Lung microvascular endothelial cell (primary cell): ENCODE data around the gene MMD2. TPM values are rescaled to one million over a fixed set of nuclear protein-coding genes. Genes with fewer than 3 reads are reported as not detected.

Experiments
- DNase-seq, 2 donors: peaks; one replicate each; pipeline versions ENCODE4 v3.0.0 to v3.0.0-alpha.2; 2010; ENCODE audit warnings: low read depth in 2 of 2
- total RNA-seq: library from RNA; depleted of rRNA; stranded (reverse); fragments of >200 nt; gene quantifications from 2 replicates; pipeline ENCODE4 v1.2.1, GENCODE V29; 2014

Gene MMD2
- total RNA-seq, 1 donor from 2014 or later = not detected

DNA sequence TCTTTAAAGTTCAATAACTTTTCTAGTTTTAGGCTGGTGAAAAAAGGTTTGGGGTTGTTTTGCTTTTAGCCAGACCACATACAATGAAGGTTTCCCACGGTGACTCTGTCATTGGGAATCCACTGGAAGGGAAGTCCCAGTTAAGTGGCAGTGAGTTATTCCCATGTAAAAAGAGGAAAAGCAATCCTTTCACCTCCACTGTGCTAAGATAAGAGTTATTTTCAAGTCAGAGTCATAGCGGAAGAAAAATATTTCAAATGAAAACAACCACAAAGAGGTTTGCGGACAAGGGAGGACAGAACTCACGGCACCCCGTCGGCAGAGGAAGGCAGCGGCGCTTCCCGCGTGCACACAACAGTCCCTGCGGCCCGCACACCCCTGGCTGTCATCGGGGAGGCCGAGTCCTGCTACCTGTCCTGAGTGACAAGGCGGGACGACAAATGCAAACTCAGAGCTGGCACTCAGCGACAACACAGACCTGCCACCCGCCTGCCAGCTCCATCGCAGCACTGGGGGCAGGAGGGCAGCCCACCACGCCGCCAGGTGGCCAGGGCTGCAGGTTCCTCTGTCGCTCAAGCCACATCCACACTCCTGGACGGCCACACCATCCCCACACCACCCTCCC, 87.8 kb downstream of the MMD2 start:
- DNase-seq = peak in 1 of 2 donors; percentile 84

DNA sequence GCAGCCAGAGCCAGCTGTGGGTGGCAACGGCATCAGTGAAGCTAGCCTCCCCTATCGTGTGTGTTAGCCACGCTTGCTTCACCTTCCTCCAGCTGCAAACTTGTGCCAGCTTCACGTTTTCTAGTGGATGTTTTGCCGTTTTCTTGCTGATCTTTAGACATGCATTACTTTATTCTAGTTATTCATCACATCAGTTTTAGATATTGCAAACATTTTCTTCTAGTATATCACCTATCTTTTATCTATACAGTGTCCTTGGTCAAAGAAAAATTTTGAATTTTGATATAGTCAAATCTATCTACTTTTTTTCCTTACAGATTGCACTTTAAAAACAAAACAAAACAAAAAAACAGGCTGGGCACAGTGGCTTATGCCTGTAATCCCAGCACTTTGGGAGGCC, 90.5 kb downstream of the MMD2 start:
- DNase-seq = no peak

DNA sequence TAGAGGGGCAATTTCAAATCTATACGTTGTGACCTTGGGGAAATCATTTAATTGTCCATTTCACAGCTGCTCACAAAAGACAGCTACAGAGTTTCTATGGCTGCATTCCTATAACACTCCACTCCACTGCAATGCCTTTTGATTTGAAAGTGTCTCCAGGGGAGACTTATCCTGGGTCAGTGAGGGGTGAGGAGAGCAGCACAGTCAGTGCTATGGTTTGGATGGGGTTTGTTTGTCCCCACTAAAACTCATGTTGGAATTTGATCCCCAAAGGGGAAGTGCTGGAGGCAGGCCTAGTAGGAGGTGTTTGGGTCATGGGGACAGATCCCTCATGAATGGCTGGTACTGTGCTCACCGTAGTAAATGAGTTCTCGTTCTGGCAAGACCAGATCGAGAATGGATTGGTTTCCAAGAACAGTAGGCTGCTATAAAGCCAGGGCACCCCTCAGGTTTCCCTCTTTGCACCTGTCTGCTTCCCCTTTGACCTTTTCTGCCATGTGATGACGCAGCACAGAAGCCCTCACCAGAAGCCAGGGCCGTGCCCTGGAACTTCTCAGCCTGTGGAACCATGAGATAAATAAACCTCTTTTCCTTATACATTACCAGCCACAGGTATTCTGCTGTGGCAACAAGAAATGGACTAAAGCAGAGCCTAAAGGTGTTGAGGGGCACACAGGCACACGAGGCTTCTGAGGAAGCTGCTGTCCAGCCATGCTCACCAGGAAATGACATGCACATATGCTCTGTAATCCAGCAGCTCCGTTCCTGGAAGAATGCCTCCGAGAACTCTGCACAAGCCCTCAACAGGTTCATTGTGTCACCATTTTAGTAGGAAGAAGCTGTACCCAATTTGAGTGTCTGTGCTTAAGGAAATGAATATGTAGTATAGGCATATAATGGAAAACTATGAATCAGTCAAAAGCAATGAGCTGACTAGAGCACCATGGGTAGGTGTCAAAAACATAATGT, 92.2 kb downstream of the MMD2 start:
- no peak for DNase-seq

DNA sequence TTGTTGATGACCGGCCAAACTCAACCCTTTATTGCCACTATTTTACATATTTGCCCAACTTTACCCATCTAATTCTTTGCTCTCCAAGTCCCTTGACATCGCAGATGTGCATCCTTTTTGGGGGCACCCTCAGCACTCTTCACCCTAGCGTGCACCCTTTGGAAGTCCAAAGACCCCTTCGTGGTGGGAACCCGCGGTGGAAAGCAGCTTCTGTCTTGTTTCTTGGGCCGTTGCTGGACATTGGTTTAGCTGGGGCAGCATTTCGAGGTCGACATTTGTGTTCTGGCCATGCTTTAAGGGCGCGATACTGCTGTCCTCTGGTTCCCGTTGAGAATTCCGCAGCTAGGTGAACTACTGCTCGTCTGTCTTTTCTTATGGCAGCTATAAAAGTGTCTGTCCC, 96.8 kb downstream of the MMD2 start:
- DNase-seq = no peak

DNA sequence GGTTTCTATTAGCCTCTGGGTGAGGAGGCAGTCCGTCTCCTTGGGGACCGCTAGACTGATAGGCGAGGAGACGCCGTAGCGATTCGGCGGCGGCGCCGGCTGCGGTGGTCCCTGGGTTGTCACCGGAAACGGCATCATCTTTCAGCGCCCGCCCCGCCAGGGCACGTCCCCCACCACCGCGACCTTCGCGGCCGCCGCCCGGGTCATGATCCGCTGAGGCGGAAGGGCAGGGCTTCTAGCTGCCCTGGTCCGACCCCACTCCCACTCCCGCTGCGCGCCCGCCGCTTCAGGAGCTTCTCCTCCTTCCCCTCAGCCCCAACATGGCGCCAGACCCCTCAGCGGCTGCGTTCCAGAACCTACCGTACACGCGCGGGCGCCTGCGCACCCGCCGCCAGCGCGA, 97.3 kb downstream of the MMD2 start, which contains the start of gene PAPOLB:
Gene PAPOLB (minus strand): TSS at position 358 of the 400 bp plus-strand sequence. CDS start 220 bp downstream, at position 138.
- no peak for DNase-seq

DNA sequence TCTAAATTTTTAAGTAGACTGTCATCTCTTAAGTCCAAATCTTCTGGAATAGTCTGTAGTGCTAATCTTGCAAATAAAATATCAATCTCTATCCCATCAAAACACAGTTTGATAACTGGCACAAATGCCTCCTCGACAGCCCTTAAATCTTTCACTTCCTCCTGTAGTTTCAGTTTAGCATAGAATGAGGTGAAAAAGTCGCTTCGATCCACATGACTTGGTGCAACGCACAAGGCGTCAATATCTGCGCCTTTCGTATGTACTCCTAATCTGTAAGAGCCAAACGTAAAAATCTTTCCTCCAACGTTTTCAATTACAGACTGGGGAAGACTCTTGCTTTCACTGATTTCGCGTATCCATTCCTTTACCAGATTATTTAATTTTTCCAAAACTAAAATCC, 97.8 kb downstream of the MMD2 start:
- DNase-seq = no peak

DNA sequence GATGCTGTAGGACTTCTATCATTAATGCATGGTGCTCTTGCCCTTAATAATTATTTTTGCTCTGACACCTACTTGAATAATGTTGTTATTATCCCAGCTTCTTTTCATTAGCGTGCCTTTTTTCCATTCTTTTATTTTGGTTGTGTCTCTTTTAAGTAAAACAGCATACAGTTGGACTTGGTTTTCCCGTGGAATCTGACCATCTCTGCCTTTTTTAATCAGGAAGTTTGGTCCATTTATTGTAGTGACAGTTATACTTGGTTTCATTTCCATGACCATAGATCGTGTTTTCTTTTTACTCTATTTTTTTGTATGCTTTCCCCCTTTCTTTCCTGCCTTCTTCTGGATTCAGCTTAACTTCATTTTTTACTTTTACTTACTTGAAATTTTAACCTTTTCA, 101.8 kb downstream of the MMD2 start:
- peak in 1 of 2 donors; percentile 69 for DNase-seq

DNA sequence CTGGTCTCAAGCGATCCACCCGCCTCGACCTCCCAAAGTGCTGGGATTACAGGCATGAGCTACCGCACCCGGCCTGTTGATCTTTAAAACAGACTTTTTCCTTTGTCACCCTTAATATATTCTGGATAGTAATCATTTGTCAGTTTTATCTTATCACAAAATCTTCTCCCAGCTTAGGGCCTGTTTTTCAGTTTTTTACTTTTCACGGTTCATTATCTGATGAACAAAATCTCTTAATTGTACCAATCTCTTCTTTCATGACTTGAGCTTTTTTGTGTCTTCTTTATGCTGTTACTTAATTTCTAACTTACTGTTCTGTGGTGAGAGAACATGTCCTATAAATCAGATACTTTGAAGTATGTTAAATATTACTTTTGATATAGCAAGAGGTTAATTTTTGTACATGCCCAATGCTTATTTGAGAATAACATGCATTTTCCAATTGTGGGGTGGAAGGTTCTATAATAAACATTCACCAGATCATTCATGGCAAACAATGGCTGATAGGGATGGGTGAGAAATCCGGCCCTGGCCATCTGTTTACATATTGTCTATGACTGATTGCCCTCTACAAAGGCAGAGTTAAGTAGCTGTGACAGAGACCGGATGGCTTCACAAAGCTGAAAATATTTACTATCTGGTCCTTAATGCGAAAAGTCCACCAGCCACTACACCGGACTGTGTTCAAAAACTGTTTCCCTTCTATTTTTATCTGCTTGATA, 102.5 kb downstream of the MMD2 start:
- peak in 1 of 2 donors; percentile 68 for DNase-seq

Other genes starting within 250 kb of the MMD2 start
- gene AP5Z1, start 183.6 kb downstream of the MMD2 start, total RNA-seq = 19.2 and 20.2 TPM in 2 replicates
- gene PAPOLB, start 97.2 kb downstream of the MMD2 start, total RNA-seq = under 0.01 TPM in 2 replicates
- 2.0 and 3.2 TPM in 2 replicates for gene RADIL, start 75.5 kb downstream of the MMD2 start, total RNA-seq
- 4.1 and 6.0 TPM in 2 replicates for gene RBAK, start 86.7 kb upstream of the MMD2 start, total RNA-seq
- 54.0 and 63.7 TPM in 2 replicates for gene WIPI2, start 231.0 kb upstream of the MMD2 start, total RNA-seq